Retinal pigment epithelial cell (primary cell): Measurements from ENCODE around the gene AP1G2.
"Not testable (repeated sequence)": the region's sequence is repeated elsewhere in the genome, so short reads cannot be mapped to it uniquely, and the experiment has no call there.

Experiments
- DNase-seq: peaks from one replicate; pipeline ENCODE4 v3.0.0-alpha.2; 2010; ENCODE audit warnings: low read depth
- H3K4me3 ChIP-seq: 2 replicates; pipeline ENCODE4 v1.5.1; 2011; ENCODE audit warnings: mild to moderate bottlenecking, low read length, control low read depth, moderate library complexity
- CTCF ChIP-seq: conservative IDR thresholded peaks from 2 replicates; pipeline ENCODE4 v1.5.1; 2011; ENCODE audit warnings: low read depth, low read length, control low read depth, inconsistent platforms

Gene AP1G2

GRCh38 chr14:23610815-23611289, 43.3 kb upstream of the AP1G2 start:
- H3K4me3 ChIP-seq: no peak overlapping the region
- DNase-seq: no peak
- TF ChIP-seq CTCF: no peak

GRCh38 chr14:23610090-23610814, 42.7 kb upstream of the AP1G2 start:
- DNase-seq: no peak
- no peak for TF ChIP-seq CTCF
- H3K4me3 ChIP-seq: no peak overlapping the region

GRCh38 chr14:23609411-23610089, 42.0 kb upstream of the AP1G2 start:
- H3K4me3 ChIP-seq, DNase-seq: not testable (repeated sequence)

GRCh38 chr14:23609001-23609400, 41.4 kb upstream of the AP1G2 start:
- no peak for TF ChIP-seq CTCF
- no peak overlapping the region for H3K4me3 ChIP-seq
- no peak for DNase-seq

GRCh38 chr14:23608454-23608853, 40.9 kb upstream of the AP1G2 start:
- DNase-seq: no peak
- TF ChIP-seq CTCF: no peak
- no peak overlapping the region for H3K4me3 ChIP-seq

GRCh38 chr14:23605931-23606585, 38.5 kb upstream of the AP1G2 start:
- H3K4me3 ChIP-seq: no peak overlapping the region
- no peak for DNase-seq
- TF ChIP-seq CTCF: no peak

- no peak for DNase-seq
- TF ChIP-seq CTCF: no peak
- H3K4me3 ChIP-seq: no peak overlapping the region
These were observed 37.1 kb upstream of the AP1G2 start for GRCh38 chr14:23604675-23605170.
